M059J (cell line): ENCODE measurements around the gene STPG2. TPM values are rescaled to one million over a fixed set of nuclear protein-coding genes. Genes with fewer than 3 reads are reported as not detected.
"Not testable (repeated sequence)": the region's sequence is repeated elsewhere in the genome, so short reads cannot be mapped to it uniquely, and the experiment has no call there.

Experiments used
- DNase-seq: peaks from one replicate; pipeline ENCODE4 v3.0.0-alpha.2; 2012; ENCODE audit warnings: low read depth
- total RNA-seq: library from RNA; depleted of rRNA; stranded (reverse); fragments of >200 nt; shearing (Covaris generic); gene quantifications from 2 replicates; pipeline ENCODE4 v1.2.3, GENCODE V29; 2014

The STPG2 gene
- total RNA-seq, 1 experiment from 2014 or later: not detected

- no peak for DNase-seq
These were observed 200.3 kb downstream of the STPG2 start for GRCh38 chr4:97942951-97943350.

DNA sequence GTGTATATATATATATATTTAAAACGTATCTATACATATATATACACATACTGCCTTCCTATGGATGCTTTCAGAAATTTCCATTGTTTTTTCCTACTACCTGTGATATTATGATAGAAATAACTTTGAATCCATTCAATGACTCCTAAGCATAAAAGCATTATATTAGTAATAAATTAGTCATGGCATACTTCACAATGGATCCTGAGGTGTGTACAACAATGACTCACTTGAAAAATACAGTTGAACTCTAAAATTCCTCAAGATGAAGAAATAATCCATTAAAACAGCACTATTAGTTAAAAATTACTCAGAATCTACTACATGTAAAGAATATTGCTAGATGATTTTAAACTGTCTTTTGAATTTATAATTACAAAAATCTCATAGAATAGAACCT lies 201.1 kb downstream of the STPG2 start:
- peak; percentile 1 for DNase-seq

- DNase-seq: peak; percentile 3
These were observed 205.1 kb downstream of the STPG2 start for GRCh38 chr4:97938141-97938540.

- no peak for DNase-seq
These were observed 218.8 kb downstream of the STPG2 start for GRCh38 chr4:97924341-97924958.

DNA sequence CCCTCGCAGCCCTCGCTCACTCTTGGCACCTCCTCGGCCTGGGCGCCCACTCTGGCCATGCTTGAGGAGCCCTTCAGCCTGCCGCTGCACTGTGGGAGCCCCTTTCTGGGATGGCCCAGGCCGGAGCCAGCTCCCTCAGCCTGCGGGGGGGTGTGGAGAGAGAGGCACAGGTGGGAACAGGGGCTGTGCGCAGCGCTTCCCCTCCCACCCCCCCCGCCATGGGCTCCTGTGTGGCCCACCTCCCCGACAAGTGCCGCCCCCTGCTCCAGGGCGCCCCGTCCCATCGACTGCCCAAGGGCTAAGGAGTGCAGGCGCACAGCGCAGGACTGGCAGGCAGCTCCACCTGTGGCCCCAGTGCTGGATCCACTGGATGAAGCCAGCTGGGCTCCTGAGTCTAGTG lies 220.2 kb downstream of the STPG2 start:
- DNase-seq: no peak

DNA sequence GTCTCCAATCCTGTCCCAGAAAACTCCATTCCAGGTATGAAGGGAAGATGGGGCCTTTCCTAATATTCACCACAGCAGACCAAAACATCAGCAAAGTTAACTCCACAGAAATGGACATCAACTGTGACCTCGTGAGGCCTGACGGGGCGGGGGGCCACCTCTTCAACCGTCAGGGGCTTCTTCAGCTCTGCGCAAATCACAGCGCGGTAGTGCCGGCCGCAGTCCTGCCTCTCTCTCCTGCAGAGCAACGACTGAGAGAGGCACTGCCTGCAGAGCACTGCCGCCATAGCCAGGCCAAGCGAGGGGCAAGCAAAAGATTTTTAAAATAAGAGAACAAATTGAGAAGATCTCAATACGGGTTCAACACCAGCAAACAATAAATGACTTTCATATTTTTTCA lies 226.2 kb downstream of the STPG2 start:
- no peak for DNase-seq

- DNase-seq: no peak
These were observed 231.1 kb downstream of the STPG2 start for GRCh38 chr4:97912156-97912555.

DNA sequence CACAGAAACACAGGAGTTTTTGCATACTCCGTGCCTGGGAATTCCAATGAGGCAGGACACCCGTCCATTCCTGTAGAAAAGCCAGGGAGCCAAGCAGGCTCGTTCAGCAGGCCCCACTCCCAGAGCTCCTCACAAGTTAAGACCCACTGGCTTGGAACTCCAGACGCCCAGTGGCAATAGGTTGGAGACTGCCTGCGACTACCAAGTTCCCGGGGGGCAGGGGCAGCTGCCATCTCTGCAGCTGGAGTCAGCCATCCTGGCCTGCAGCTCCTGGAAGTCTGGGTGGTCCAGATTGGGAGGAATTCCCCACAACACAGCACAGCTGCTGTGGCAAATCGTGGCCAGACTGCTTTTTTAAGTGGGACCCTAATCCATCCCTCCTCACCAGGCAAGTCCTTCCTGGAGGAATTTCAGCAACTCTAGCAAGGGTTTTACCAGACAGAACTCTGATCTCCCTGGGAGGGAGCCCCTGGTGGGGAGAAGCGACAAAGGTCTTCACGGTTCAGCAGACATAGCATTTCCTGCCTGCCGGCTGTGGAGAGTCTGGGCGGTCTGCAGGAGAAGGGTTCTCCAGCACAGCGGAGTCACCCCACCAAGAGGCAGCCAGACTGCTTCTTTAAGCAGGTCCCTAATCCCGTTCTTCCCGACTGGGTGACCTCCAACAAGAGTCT lies 231.9 kb downstream of the STPG2 start:
- peak; percentile 1 for DNase-seq

- DNase-seq: no peak
These were observed 233.3 kb downstream of the STPG2 start for GRCh38 chr4:97910005-97910404.

GRCh38 chr4:97903436-97904189 lies 239.7 kb downstream of the STPG2 start:
- DNase-seq: not testable (repeated sequence)

GRCh38 chr4:97900229-97900628 lies 243.0 kb downstream of the STPG2 start:
- DNase-seq: no peak

GRCh38 chr4:97892592-97893266 lies 250.5 kb downstream of the STPG2 start:
- no peak for DNase-seq

- DNase-seq: no peak
These were observed 263.3 kb downstream of the STPG2 start for GRCh38 chr4:97879942-97880341.

DNA sequence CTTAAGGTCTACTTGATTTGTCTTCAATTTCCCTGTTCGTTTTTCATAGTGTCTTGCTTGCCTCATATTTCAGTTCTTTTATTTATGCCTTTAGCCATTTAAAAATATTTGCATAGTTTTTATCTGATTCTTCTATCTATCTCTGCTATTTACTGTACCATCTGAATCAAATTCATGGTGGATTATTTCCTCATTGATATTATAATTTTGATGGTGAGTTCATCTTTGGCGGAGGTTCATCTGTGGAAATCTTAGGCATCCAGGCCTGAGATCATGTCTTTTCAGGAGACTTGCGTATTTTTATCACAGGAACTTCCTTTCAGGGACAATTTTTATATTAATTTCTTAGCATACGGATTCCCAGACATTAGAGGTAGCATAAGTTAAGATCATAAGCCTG lies 275.2 kb downstream of the STPG2 start:
- DNase-seq: no peak

- no peak for DNase-seq
These were observed 275.7 kb downstream of the STPG2 start for GRCh38 chr4:97867557-97868091.

DNA sequence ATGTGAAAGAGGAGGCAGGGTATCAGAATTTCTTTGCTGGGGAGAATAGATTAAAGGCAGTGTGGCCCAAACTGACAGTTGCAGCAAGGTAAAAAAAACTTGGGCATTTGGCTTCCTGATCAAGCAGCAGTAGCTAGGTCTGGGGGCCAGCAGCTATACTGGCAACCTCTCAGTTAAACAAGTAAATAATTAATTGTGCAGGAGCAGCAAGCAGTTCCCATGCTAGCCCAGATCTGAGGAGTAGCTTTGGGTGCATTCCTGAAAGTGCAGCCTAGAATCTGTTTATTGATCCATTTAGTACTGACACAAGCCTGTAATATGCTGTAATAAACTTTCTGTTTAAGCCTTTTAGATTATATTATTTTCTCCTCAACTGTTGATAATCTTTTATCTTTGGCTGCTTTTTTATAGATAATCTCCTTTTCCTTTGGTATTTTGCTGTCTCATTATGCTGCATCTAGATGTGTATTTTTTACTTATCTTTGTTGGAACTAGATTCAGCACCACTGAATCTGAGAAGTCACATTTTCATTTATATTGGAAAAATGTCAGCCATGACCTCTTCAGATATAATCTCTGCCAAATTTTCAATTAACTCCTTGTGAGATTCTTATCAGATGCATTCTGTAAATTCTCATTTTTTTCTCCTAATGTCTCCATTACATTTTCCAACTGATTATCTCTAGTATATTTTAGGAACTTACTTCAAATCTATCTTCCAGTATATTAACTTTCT lies 276.3 kb downstream of the STPG2 start:
- DNase-seq: no peak

- DNase-seq: no peak
These were observed 292.2 kb downstream of the STPG2 start for GRCh38 chr4:97851115-97851514.

DNA sequence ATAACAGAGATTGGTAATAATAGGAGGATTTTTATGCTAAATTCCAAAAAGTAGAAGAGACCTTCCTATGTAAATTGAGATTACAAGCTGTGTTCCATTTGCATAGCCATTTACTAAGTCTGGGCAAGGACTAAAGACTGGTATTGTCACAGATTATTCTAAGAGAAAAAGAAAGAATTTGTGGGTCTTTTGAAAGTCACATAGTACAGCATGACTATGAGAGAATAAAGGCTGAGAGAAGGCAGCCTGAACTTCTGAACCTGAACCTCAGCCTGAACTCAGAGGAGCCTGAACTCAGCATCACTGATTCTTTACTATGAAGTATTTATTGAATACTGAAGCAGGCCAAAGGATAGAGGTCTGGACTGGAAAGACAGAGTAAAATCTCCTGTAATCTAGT lies 297.5 kb downstream of the STPG2 start:
- DNase-seq: no peak

GRCh38 chr4:97841512-97841911 lies 301.8 kb downstream of the STPG2 start:
- DNase-seq: no peak

GRCh38 chr4:97836662-97837061 lies 306.6 kb downstream of the STPG2 start:
- no peak for DNase-seq

- DNase-seq: no peak
These were observed 314.6 kb downstream of the STPG2 start for GRCh38 chr4:97828646-97829045.
